OCI-LY1 (cell line): ENCODE data around the gene CHMP1A.

Source experiments
- CTCF ChIP-seq: fragments of 200-600 bp; sonication (generic), shearing (Covaris generic); IDR thresholded peaks from 2 replicates; pipeline ENCODE4 v1.5.1; 2017; ENCODE audit warnings: mild to moderate bottlenecking, antibody characterized with exemption, low read length, moderate library complexity, mixed read lengths
- EZH2 ChIP-seq: fragments of 200-600 bp; sonication (generic), shearing (Covaris generic); IDR thresholded peaks from 2 replicates; pipeline ENCODE4 v1.8.0; 2017; ENCODE audit warnings: borderline replicate concordance, mixed run types, mild to moderate bottlenecking, antibody characterized with exemption, low read length, moderate library complexity, mixed read lengths

GRCh38 chr16:89607453-89607852, 50.1 kb downstream of the CHMP1A start:
- TF ChIP-seq CTCF (no peak), EZH2 (no peak)
